HG03097 (cell line): ENCODE data around the gene ZNRF1.
A peak's percentile ranks its signal among the peaks of the same experiment; 100 is the strongest.
"Not testable (repeated sequence)": the region's sequence is repeated elsewhere in the genome, so short reads cannot be mapped to it uniquely, and the experiment has no call there.

Source experiments
- ATAC-seq: cut with Tn5 transposase; IDR thresholded peaks from one replicate; pipeline ENCODE4 v1.9.1; 2021; ENCODE audit not compliant: unreplicated experiment, low FRiP score

ZNRF1 gene

GRCh38 chr16:75000481-75001081, 1.8 kb downstream of the ZNRF1 start:
- ATAC-seq, result no peak

GRCh38 chr16:75002474-75002873, 3.6 kb downstream of the ZNRF1 start:
- no peak for ATAC-seq

DNA sequence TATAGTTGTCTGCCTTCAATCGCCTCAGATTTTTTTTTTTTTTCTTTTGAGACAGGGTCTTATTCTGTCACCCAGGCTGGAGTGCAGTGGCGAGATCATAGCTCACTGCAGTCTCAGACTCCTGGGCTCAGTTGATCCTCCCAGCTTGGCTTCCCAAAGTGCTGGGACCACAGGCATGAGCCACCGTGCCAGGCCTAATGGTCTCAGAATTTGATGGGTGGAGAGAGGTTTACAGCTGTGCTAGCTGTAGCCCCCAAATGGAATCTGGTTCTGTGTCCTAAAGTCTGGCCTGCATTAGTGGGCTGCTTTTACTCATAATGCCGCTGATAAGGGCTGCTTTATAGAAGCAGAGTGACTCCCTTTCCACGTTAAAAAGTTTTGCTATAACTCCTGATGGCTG, 5.1 kb downstream of the ZNRF1 start:
- ATAC-seq, result no peak

DNA sequence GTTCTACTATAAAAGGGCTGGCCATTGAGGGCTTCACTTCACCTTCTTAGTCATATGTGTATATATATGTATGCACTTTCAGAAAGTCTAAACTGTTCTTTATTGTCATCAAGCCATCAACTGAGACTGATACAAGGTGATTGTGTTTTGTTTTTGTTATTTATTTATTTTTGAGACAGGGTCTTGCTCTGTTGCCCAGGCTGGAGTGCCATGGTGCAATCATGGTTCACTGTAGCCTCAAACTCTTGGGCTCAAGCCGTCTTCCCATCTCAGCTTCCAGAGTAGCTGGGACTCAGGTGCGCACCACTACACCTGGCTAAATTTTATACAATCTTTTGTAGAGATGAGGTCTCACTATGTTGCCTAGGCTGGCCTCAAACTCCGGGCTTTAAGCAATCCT, 5.6 kb downstream of the ZNRF1 start:
- ATAC-seq, result no peak

GRCh38 chr16:75005697-75006096, 6.9 kb downstream of the ZNRF1 start:
- ATAC-seq, result no peak

DNA sequence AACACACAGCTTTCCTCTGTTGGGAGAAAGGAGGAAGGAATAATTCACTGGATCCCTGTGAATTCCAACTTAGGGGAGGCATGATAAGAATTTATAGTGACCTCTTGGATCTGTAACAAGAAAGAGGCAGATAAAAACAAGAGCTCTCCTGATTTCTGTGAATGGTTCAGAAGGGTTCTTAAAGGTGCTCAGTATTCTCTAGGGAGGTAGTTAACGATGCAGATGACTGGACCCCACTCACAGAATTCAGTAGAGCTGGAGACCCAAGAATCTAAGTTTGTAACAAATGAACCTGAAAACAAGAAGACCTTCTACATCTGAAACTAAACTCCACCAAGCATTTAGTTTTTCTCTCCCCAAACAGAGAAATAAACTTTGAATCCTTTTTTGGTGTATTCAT, 8.6 kb downstream of the ZNRF1 start:
- no peak for ATAC-seq

GRCh38 chr16:75010427-75010826, 11.6 kb downstream of the ZNRF1 start:
- ATAC-seq, result no peak

GRCh38 chr16:75011634-75012307, 12.9 kb downstream of the ZNRF1 start:
- peak; percentile 53 for ATAC-seq

GRCh38 chr16:75012380-75013081, 13.7 kb downstream of the ZNRF1 start:
- peak; percentile 11 for ATAC-seq

GRCh38 chr16:75013123-75013522, 14.3 kb downstream of the ZNRF1 start:
- ATAC-seq, result not testable (repeated sequence)

- ATAC-seq, result no peak
Observed at GRCh38 chr16:75014318-75014717, 15.5 kb downstream of the ZNRF1 start.

DNA sequence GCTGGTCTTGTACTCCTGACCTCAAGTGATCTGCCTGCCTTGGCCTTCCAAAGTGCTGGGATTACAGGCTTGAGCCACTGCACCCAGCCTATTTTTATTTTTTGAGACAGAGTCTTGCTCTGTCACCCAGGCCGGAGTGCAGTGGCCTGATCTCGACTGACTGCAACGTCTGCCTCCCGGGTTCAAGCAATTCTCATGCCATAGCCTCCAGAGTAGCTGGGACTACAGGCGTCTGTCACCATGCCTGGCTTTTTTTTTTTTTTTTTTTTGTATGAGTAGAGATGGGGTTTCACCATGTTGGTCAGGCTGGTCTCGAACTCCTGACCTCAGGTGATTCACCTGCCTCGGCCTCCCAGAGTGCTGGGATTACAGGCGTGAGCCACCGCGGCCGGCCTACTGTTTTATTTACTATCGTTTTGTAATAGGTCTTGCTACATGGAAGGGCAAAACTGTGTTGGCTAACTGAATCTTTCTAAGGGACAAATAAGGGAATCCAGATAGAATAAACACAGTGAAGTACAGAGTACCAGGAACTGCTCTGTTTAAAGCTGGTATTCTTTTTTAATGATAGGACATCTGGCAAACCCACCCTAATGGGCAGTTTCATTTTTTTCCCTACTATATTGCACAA, 17.7 kb downstream of the ZNRF1 start:
- ATAC-seq, result not testable (repeated sequence)

DNA sequence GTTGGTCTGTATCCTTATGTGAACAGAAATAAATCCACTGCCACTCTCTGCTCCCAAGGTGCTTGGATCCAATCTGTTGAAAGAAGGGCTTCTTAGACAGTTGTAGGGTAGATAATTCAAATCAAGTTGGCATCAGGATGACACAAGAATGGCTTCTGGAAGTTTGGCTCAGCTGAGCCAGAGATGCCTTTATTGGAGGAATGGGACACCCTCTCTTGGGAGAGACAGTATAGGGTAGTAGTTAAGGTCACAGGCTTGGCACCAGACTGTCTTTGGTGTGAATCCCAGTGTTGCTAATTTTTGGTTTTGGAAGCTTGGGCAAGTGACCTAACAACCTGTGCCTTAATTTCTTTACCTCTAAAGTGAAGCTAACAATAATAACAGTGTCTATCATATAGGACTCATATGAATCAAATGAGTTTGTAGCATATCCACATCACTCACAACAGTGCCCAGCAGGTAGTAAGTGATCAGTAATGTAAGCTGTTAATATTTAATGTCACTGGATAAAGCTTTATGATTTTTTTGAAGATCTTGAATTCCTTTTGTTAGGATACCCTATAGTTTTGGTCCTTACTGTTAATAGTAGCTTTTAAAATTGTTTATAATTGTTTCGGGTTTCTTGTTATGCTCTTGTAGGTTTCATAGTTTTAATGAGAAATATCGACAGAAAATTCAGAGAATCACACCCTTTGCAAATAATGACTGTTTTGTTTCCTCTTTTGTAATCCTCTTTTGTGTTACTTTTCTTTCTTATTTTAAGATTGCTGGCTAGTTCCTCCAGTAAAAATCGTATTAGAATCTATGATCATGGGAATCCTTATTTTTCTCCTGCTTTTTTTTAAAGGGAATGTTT, 19.1 kb downstream of the ZNRF1 start:
- no peak for ATAC-seq

GRCh38 chr16:75019007-75019406, 20.2 kb downstream of the ZNRF1 start:
- no peak for ATAC-seq

DNA sequence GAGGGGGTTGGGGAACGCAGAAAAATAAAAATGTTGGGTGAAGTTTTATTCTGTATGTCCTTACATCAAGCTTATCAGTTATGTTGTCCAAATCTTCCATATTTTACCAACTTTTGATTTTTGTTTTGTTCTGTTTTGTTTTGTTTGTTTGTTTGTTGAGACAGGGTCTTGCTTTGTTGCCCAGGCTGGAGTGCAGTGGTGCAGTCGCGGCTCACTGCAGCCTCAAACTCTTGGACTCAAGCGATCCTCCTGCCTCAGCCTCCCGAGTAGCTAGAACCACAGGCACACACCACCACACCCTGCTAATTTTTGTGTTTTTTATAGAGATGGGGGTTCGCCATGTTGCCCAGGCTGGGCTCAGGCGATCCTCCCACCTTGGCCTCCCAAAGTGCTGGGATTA, 20.8 kb downstream of the ZNRF1 start:
- ATAC-seq, result no peak

- ATAC-seq, result no peak
Observed at GRCh38 chr16:75021410-75021809, 22.6 kb downstream of the ZNRF1 start.

DNA sequence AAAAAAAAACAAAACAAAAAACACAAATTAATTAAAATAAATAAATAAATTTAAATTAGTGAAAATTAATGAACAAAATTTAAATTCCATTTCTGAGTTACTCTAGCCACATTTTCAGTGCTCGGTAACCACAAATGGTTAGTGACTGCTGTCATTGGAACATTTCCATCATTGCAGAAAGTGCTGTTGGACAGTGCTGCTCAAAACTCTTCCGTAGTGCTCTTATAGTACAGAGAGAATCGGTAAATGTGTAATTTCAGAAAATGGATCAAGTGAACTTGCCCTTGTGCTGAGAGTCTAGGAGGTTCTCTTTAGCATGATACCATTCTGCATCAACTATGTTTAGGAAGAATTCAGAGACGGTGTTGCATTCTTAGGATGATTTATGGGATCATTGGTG, 23.7 kb downstream of the ZNRF1 start:
- no peak for ATAC-seq

- ATAC-seq, result no peak
Observed at GRCh38 chr16:75023009-75023408, 24.2 kb downstream of the ZNRF1 start.

DNA sequence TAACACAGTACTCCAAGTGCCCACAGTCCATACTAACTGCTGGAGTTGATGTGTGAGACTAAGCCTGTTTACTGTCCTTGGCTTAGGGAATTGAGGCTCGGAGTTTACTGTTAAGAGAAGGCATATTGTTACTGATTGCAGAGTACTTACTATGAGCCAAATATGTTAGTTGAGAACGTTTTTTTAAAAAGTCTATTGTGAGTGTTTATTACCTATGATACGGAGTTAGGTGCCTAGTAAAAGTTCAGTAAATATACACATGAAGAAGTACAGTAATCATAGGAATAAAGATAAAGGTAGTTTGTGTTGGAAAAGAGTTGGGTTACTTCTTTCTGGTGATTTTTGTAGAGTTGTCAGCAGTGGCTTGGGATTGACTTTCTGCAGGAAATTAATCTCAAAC, 25.4 kb downstream of the ZNRF1 start:
- ATAC-seq, result no peak

- ATAC-seq, result no peak
Observed at GRCh38 chr16:75024594-75024993, 25.8 kb downstream of the ZNRF1 start.

GRCh38 chr16:75025761-75026160, 26.9 kb downstream of the ZNRF1 start:
- ATAC-seq, result no peak
